NOMO-1 treated with DMSO at 0.1 percent for 48 hours (cell line): ENCODE measurements around the gene CEACAM20.
A peak's percentile ranks its signal among the peaks of the same experiment; 100 is the strongest.
"Not testable (repeated sequence)": the region's sequence is repeated elsewhere in the genome, so short reads cannot be mapped to it uniquely, and the experiment has no call there.

Source experiments
- DNase-seq: peaks from one replicate; lab custom pipeline; 2025; ENCODE audit not compliant: unreplicated experiment; lab: John Stamatoyannopoulos, UW

Gene CEACAM20

GRCh38 chr19:44529536-44529935, at the start of gene CEACAM20:
Gene CEACAM20, minus strand, starts transcription at chr19:44529675. Its CDS starts 166 bp downstream, at chr19:44529509.
- DNase-seq, result no peak

DNA sequence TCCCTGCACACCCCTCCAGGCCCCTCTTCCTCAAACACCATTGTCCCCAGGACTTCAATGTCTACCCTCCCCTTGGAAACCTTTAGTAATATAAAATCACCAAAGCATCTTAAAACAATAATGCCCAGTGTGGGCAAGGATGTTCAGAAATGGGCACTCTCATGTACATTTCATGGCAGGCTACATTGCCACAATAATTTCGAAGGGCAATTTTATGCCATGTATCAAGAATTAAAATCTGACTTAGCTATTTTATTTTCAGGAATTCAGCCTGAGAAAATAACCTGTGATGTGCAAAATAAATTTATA, 48.0 kb upstream of the CEACAM20 start:
- no peak for DNase-seq

GRCh38 chr19:44576843-44577565, 47.5 kb upstream of the CEACAM20 start:
- peak; percentile 25 for DNase-seq

GRCh38 chr19:44575116-44575700, 45.7 kb upstream of the CEACAM20 start:
- no peak for DNase-seq

DNA sequence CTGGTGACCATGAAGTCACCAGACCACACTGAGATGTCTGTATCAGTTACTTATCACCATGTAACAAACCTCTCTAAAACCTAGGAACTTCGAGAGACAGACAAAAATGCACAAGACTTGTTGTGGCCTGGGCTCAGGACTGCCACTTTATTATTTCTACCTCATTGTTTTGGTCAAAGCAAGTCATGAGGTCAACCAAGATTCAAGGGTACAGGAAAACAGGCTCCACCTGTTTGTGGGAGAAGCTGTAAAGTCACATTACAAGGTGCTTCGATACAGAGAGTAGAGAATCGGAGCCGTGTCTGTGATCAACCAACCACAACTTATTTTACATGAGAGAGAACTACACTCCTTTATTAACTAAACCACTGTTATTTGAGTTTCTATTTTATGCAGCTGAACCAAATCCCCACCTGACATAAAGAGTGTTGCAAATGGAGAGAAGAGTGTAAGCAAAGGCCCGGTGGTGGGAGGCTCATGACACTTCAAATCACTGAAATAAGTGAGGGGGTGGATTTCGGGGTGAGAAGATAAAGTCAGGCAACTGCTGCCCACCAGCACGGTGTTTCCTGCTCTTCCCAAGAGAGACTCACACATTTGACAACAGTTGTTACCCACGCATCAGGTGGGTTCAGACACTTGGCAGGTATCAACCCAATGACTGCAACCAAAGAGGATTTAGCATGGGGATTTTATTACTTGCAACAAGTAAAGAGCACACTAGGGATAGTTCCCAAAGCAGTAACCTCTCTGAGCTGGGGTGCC, 44.9 kb upstream of the CEACAM20 start:
- DNase-seq, result no peak

DNA sequence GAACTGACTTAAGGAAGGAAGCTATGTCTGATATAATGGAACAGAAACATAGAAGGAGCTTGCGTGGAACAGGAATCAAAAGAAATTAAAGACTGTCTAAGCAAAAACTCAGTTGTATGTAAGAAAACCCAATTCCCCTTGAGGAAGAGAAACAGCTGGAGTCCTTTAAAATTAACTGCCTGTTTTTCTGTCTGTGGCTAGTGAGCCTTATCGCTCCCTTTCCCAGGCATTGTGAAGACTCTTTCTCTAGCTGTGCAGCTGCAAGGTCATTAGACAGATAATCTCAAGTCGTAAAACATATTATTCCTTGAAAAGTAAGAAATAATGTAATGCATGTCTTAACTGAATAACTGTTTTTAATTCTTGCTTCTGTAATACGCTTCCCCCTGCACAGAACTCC, 44.2 kb upstream of the CEACAM20 start:
- no peak for DNase-seq

DNA sequence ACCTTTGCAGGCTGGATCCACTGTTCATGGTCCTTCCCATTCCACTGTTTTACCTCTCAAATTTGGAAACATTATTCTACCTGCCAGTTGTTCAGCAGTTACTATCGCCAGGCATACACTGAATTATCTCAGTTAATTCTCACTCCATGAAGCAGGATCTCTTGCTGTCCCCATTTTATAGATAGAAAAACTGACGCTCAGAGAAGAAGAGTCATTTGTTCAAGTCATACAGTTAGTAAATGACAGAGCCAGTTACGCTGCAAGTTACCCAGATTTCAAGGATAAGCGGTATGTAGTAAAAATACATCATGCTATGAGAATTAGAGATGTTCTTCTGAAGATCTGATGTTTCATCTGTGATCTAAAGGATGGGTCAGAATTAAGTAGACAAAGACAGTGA, 43.7 kb upstream of the CEACAM20 start:
- DNase-seq, result no peak

DNA sequence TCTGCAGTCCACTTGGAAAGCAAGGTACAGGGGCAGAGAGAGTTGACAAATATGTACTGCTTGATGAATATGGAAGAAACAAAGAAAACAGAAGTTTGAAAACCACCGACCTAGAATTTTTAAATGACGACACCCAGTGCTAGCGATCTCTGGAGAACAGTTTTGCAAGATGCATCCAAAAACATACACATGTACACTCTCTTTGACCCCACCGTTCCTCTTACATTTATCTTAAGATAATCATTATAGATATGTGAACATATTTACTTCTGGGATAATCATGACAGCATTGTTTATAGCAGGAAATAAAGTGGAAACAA, 43.1 kb upstream of the CEACAM20 start:
- DNase-seq, result no peak

DNA sequence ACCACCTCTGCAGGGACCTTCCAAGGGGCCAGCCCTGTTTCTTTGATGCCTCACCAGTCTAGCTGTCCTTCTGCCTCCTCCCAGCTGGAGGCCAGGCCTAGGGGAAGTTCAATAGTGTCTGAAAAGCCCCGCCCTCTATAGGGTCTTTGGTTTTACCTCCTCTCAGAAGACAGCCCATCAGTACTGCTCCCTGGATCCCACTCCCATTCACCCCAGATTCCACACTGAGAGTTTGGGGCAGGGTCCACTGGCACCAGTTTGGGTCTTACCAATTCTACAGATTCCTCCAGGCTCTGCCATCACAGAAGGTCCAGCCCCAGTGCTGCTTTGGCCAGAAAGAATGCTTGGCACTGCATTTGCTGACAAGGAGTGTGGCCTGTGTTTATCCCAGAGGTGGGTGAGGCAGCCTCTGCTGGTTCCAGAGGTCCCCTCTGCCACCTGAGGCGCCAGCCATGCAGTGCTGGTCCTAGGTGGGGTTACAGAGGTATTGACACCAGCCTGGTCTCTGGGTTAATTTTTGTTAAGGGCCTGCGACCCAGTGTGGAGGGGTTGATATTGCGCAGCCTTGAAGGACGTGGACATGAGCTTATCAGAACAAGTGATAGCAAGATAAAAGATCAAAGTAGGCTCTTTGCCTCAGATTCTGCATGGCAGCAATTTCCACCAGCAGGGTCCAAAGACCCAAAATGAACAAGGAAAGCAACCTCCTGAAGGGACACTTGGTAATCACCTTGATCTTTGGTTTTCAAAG, 42.5 kb upstream of the CEACAM20 start:
- no peak for DNase-seq

GRCh38 chr19:44570984-44571684, 41.7 kb upstream of the CEACAM20 start:
- DNase-seq, result peak; percentile 47

DNA sequence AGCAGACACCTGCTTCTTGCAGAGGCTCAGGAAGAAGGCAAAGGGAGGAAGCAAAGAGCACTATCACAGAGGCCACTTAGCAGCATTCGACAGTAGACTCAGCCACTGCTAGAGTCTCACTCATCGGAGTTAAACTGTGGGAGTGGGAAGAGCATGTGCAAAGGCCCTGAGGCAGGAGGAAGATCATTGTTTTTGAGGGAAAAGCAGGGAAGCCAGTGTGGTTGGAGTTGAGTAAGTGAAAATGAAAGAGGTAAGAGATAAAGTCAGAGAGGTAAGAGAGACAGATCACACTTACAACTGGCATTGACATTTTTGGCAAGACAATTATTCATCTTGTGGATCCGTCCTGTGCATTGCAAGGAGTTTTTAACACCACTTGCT, 41.1 kb upstream of the CEACAM20 start:
- no peak for DNase-seq

GRCh38 chr19:44567745-44568144, 38.3 kb upstream of the CEACAM20 start:
- no peak for DNase-seq

DNA sequence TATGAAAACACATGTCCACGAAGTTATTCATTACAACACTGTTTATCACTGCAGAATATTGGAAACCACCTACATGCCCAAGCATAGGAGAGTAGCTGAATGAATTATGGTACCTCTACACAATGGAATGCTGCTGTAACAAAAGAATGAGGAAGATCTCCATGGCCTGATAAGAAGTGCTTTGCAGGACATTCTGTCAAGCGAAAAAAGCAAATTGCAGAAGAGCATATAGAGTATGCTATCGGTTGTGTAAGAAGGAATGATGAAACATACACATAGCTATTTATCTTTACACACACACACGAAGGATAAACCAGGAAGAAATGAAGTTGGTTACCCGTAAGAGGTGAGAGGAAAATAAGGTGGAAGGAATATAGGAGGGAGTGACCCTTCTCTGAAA, 37.5 kb upstream of the CEACAM20 start:
- peak; percentile 25 for DNase-seq

GRCh38 chr19:44563086-44563655, 33.7 kb upstream of the CEACAM20 start:
- not testable (repeated sequence) for DNase-seq

DNA sequence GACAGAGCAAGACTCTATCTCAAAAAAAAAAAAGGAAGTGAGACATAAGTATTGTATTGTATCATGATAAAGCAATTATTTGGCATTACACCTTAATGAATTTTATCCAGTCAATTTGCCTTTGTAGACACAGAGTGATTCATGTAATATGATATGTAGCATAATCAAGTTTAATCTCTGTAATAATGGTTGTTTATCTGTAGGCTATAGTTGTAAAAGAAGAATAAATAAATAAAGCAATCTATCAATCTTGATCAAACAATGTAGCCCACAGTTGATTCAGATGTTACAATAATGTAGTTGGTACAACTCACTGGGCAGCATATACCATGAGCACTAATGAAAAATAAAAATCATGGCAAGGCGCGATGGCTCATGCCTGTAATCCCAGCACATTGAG, 28.5 kb upstream of the CEACAM20 start:
- no peak for DNase-seq

DNA sequence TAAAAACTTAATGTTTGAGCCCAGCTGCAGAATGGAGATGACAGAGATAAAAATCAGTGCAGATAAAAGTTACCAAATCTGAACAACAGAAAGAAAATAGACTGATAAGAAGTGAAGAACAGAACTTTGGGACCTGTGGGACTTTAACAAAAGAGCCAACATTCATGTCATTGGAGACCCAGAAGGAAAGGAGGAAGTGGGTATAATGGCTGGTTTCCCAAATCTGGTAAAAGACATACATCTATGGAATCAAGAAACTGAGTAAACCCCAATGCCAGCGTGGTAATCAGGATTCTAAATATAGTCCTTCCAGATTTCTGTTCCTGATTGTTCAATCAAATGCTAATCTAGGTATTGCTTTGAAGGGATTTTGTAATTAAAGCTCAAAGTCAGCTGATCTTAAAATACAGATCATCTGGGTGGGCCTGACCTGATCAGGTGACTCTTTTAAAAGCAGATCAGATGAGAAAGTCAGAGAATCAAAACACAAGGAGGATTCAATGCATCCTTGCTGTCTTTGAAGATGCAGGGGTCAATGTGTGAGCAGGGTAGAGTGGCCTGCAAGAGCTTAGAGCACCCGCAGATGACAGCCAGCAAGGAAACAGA, 25.3 kb upstream of the CEACAM20 start:
- DNase-seq, result no peak

- no peak for DNase-seq
These were observed 24.1 kb upstream of the CEACAM20 start for GRCh38 chr19:44553478-44554171.

DNA sequence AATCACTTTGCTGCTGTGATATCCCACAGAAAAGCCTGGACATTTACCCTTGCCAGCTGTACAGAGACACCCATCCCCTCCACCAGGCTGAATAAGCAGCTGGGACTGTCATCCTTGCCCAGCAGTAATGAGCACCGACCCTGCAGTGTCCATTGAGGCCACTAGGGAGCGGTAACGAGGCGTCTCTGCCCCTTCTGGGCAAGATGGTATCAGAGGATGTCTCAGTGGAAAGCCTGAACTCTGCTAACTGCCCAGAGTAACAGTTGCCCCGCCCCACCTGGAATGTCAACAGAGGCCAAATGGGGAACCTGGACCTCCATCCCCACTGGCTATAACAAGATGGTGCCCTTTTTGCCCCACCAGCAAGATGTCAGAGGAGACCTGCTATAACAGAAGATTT, 22.8 kb upstream of the CEACAM20 start:
- peak; percentile 32 for DNase-seq

DNA sequence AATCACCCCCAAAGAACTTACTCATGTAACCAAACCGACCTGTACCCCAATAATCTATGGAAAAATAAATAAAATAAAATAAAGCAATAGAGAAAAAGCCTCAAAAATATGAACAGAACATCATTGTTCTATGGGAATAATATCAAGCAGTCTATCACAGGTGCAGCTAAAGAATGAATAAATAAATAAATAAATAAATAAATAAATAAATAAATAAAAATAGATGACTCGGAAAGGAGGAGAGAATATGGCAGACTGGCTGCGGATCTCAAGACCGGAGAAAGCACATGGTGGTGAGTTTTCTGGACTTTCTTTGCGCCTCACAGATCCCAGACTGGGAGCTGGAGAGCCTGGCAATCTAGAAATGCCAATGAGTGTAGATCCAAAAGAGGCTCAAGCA, 22.4 kb upstream of the CEACAM20 start:
- DNase-seq, result no peak

- DNase-seq, result not testable (repeated sequence)
These were observed 21.5 kb upstream of the CEACAM20 start for GRCh38 chr19:44550976-44551375.
